ENCODE measurements around the gene PCBP1.
A peak's percentile ranks its signal among the peaks of the same experiment; 100 is the strongest.
"Not testable (repeated sequence)": the region's sequence is repeated elsewhere in the genome, so short reads cannot be mapped to it uniquely, and the experiment has no call there.

The PCBP1 gene

GRCh38 chr2:70123051-70123828 is 36.0 kb downstream of the PCBP1 start:
- no peak for DNase-seq (ENCODE audit: insufficient read length, low spot score)
- TF ChIP-seq POLR2AphosphoS5 (IDR thresholded peaks at IDR 0.05; ENCODE audit: low read depth, low read length) (no peak), POLR2A (IDR thresholded peaks at IDR 0.05; ENCODE audit: low read depth, low read length) (no peak), PAX5 (IDR thresholded peaks at IDR 0.05; ENCODE audit: insufficient read depth, low read length, severe bottlenecking) (no peak), TAF1 (IDR thresholded peaks at IDR 0.05; ENCODE audit: low read depth, low read length) (no peak), SPI1 (IDR thresholded peaks at IDR 0.05; ENCODE audit: low read depth, low read length) (no peak), POU2F2 (IDR thresholded peaks at IDR 0.05; ENCODE audit: low read depth, low read length) (no peak)
- FAIRE-seq, result peak; percentile 16

GRCh38 chr2:70123829-70124116 is 36.5 kb downstream of the PCBP1 start:
- FAIRE-seq (no peak), DNase-seq (ENCODE audit: insufficient read length, low spot score) (no peak)
- no peak for TF ChIP-seq POLR2A (IDR thresholded peaks at IDR 0.05; ENCODE audit: low read depth, low read length)
- no peak for TF ChIP-seq POLR2AphosphoS5 (IDR thresholded peaks at IDR 0.05; ENCODE audit: low read depth, low read length)
- no peak for TF ChIP-seq TAF1 (IDR thresholded peaks at IDR 0.05; ENCODE audit: low read depth, low read length)
- TF ChIP-seq POU2F2 (IDR thresholded peaks at IDR 0.05; ENCODE audit: low read depth, low read length), result no peak
- no peak for TF ChIP-seq PAX5 (IDR thresholded peaks at IDR 0.05; ENCODE audit: insufficient read depth, low read length, severe bottlenecking)
- TF ChIP-seq SPI1 (IDR thresholded peaks at IDR 0.05; ENCODE audit: low read depth, low read length), result no peak

- DNase-seq (ENCODE audit: insufficient read length, low spot score) (no peak), FAIRE-seq (peak; percentile 43)
- TF ChIP-seq POLR2A (IDR thresholded peaks at IDR 0.05; ENCODE audit: low read depth, low read length), result 0 out of 2 replicates have a peak, but pooled peaks have one; percentile 55
- no peak for TF ChIP-seq PAX5 (IDR thresholded peaks at IDR 0.05; ENCODE audit: insufficient read depth, low read length, severe bottlenecking)
- TF ChIP-seq TAF1 (IDR thresholded peaks at IDR 0.05; ENCODE audit: low read depth, low read length), result peak; percentile 22; the same call in 1 of the 2 replicates
- no peak for TF ChIP-seq POU2F2 (IDR thresholded peaks at IDR 0.05; ENCODE audit: low read depth, low read length)
- no peak; the same call in 1 of the 2 replicates for TF ChIP-seq POLR2AphosphoS5 (IDR thresholded peaks at IDR 0.05; ENCODE audit: low read depth, low read length)
- TF ChIP-seq SPI1 (IDR thresholded peaks at IDR 0.05; ENCODE audit: low read depth, low read length), result peak; percentile 14; the same call in 1 of the 2 replicates
These were observed 37.8 kb downstream of the PCBP1 start for GRCh38 chr2:70124983-70125480.

GRCh38 chr2:70125498-70125898 is 38.2 kb downstream of the PCBP1 start:
- FAIRE-seq, result no peak
- no peak for DNase-seq (ENCODE audit: insufficient read length, low spot score)
- TF ChIP-seq TAF1 (IDR thresholded peaks at IDR 0.05; ENCODE audit: low read depth, low read length), result no peak
- no peak for TF ChIP-seq POU2F2 (IDR thresholded peaks at IDR 0.05; ENCODE audit: low read depth, low read length)
- TF ChIP-seq POLR2AphosphoS5 (IDR thresholded peaks at IDR 0.05; ENCODE audit: low read depth, low read length), result no peak
- no peak for TF ChIP-seq PAX5 (IDR thresholded peaks at IDR 0.05; ENCODE audit: insufficient read depth, low read length, severe bottlenecking)
- TF ChIP-seq SPI1 (IDR thresholded peaks at IDR 0.05; ENCODE audit: low read depth, low read length), result no peak
- TF ChIP-seq POLR2A (IDR thresholded peaks at IDR 0.05; ENCODE audit: low read depth, low read length), result no peak

- FAIRE-seq, result no peak
- no peak for DNase-seq (ENCODE audit: insufficient read length, low spot score)
- TF ChIP-seq POU2F2 (IDR thresholded peaks at IDR 0.05; ENCODE audit: low read depth, low read length), result no peak
- TF ChIP-seq POLR2A (IDR thresholded peaks at IDR 0.05; ENCODE audit: low read depth, low read length), result no peak
- TF ChIP-seq PAX5 (IDR thresholded peaks at IDR 0.05; ENCODE audit: insufficient read depth, low read length, severe bottlenecking), result no peak
- TF ChIP-seq SPI1 (IDR thresholded peaks at IDR 0.05; ENCODE audit: low read depth, low read length), result no peak
- TF ChIP-seq POLR2AphosphoS5 (IDR thresholded peaks at IDR 0.05; ENCODE audit: low read depth, low read length), result no peak
- no peak for TF ChIP-seq TAF1 (IDR thresholded peaks at IDR 0.05; ENCODE audit: low read depth, low read length)
These were observed 39.1 kb downstream of the PCBP1 start for GRCh38 chr2:70126413-70126812.

GRCh38 chr2:70128005-70128404 is 40.7 kb downstream of the PCBP1 start:
- no peak for FAIRE-seq
- TF ChIP-seq POU2F2 (IDR thresholded peaks at IDR 0.05; ENCODE audit: low read depth, low read length), result no peak
- TF ChIP-seq POLR2AphosphoS5 (IDR thresholded peaks at IDR 0.05; ENCODE audit: low read depth, low read length), result no peak
- TF ChIP-seq POLR2A (IDR thresholded peaks at IDR 0.05; ENCODE audit: low read depth, low read length), result no peak
- DNase-seq (ENCODE audit: insufficient read length, low spot score), result no peak

- FAIRE-seq; DNase-seq (ENCODE audit: insufficient read length, low spot score): not testable (repeated sequence)
These were observed 44.3 kb downstream of the PCBP1 start for GRCh38 chr2:70131344-70132143.

GRCh38 chr2:70132244-70133126 is 45.2 kb downstream of the PCBP1 start:
- peak; percentile 69 for FAIRE-seq
- no peak for TF ChIP-seq POU2F2 (IDR thresholded peaks at IDR 0.05; ENCODE audit: low read depth, low read length)
- peak; percentile 35; the same call in 1 of the 2 replicates for TF ChIP-seq POLR2A (IDR thresholded peaks at IDR 0.05; ENCODE audit: low read depth, low read length)
- no peak for TF ChIP-seq SPI1 (IDR thresholded peaks at IDR 0.05; ENCODE audit: low read depth, low read length)
- no peak for TF ChIP-seq PAX5 (IDR thresholded peaks at IDR 0.05; ENCODE audit: insufficient read depth, low read length, severe bottlenecking)
- TF ChIP-seq TAF1 (IDR thresholded peaks at IDR 0.05; ENCODE audit: low read depth, low read length), result peak; percentile 35
- TF ChIP-seq POLR2AphosphoS5 (IDR thresholded peaks at IDR 0.05; ENCODE audit: low read depth, low read length), result no peak; the same call in 1 of the 2 replicates
- no peak for DNase-seq (ENCODE audit: insufficient read length, low spot score)

- no peak for DNase-seq (ENCODE audit: insufficient read length, low spot score)
- no peak for TF ChIP-seq SPI1 (IDR thresholded peaks at IDR 0.05; ENCODE audit: low read depth, low read length)
- FAIRE-seq, result no peak
These were observed 45.8 kb downstream of the PCBP1 start for GRCh38 chr2:70133127-70133452.
